OCI-LY1 (cell line): ENCODE data around the gene CNTNAP2.
A peak's percentile ranks its signal among the peaks of the same experiment; 100 is the strongest.

Source experiments
- H2AFZ ChIP-seq: fragments of 200-600 bp; sonication (generic), shearing (Covaris generic); 2 replicates; pipeline ENCODE4 v1.6.0; 2014; ENCODE audit warnings: antibody characterized with exemption, mild to moderate bottlenecking, low read length
- H3F3A ChIP-seq: fragments of 200-600 bp; sonication (generic), shearing (Covaris generic); 2 replicates; pipeline ENCODE4 v1.6.0; 2014; ENCODE audit warnings: mild to moderate bottlenecking, antibody characterized with exemption, low read length, moderate library complexity; ENCODE audit not compliant: insufficient read depth
- H3K27ac ChIP-seq: fragments of 200-600 bp; sonication (generic); 2 replicates; pipeline ENCODE4 v1.5.1; 2014; ENCODE audit warnings: low read length, mixed run types, mild to moderate bottlenecking, low read depth; ENCODE audit not compliant: poor library complexity, severe bottlenecking
- H3K27me3 ChIP-seq: fragments of 200-600 bp; sonication (generic); 2 replicates; pipeline ENCODE4 v1.6.0; 2014; ENCODE audit warnings: antibody characterized with exemption, mild to moderate bottlenecking, low read length, moderate library complexity; ENCODE audit not compliant: insufficient read depth
- H3K36me3 ChIP-seq: fragments of 200-600 bp; sonication (generic); 2 replicates; pipeline ENCODE4 v1.6.1; 2014; ENCODE audit warnings: mild to moderate bottlenecking, antibody characterized with exemption, low read length, moderate library complexity, mixed read lengths; ENCODE audit not compliant: insufficient read depth
- H3K4me1 ChIP-seq: fragments of 200-600 bp; sonication (generic); 2 replicates; pipeline ENCODE4 v1.5.1; 2014; ENCODE audit warnings: mild to moderate bottlenecking, low read length, moderate library complexity; ENCODE audit not compliant: insufficient read depth, severe bottlenecking
- H3K4me2 ChIP-seq: fragments of 200-600 bp; sonication (generic), shearing (Covaris generic); 2 replicates; pipeline ENCODE4 v1.6.1; 2014; ENCODE audit warnings: low read length
- H3K4me3 ChIP-seq: fragments of 200-600 bp; sonication (generic); 2 replicates; pipeline ENCODE4 v1.5.1; 2014; ENCODE audit warnings: low read length, low read depth, mild to moderate bottlenecking, mixed read lengths; ENCODE audit not compliant: poor library complexity, severe bottlenecking
- H3K79me2 ChIP-seq: fragments of 200-600 bp; shearing (Covaris generic); 2 replicates; pipeline ENCODE4 v1.6.1; 2016; ENCODE audit warnings: mixed run types, low read length, mixed read lengths; ENCODE audit not compliant: insufficient read depth
- H3K9ac ChIP-seq: fragments of 200-600 bp; sonication (generic), shearing (Covaris generic); 2 replicates; pipeline ENCODE4 v1.6.1; 2014; ENCODE audit warnings: mild to moderate bottlenecking, low read length, mixed read lengths
- H3K9me2 ChIP-seq: fragments of 200-600 bp; sonication (generic), shearing (Covaris generic); 2 replicates; pipeline ENCODE4 v1.6.1; 2014; ENCODE audit warnings: low read depth, mild to moderate bottlenecking, low read length, mixed read lengths
- H3K9me3 ChIP-seq: fragments of 200-600 bp; shearing (Covaris generic); 2 replicates; pipeline ENCODE4 v1.6.1; 2014; ENCODE audit warnings: low read length, mixed read lengths
- H4K20me1 ChIP-seq: fragments of 200-600 bp; sonication (generic), shearing (Covaris generic); 2 replicates; pipeline ENCODE4 v1.6.0; 2016; ENCODE audit warnings: mild to moderate bottlenecking, low read length; ENCODE audit not compliant: insufficient read depth
- CTCF ChIP-seq: fragments of 200-600 bp; sonication (generic), shearing (Covaris generic); IDR thresholded peaks from 2 replicates; pipeline ENCODE4 v1.5.1; 2017; ENCODE audit warnings: mild to moderate bottlenecking, antibody characterized with exemption, low read length, moderate library complexity, mixed read lengths
- EZH2 ChIP-seq: fragments of 200-600 bp; sonication (generic), shearing (Covaris generic); IDR thresholded peaks from 2 replicates; pipeline ENCODE4 v1.8.0; 2017; ENCODE audit warnings: borderline replicate concordance, mixed run types, mild to moderate bottlenecking, antibody characterized with exemption, low read length, moderate library complexity, mixed read lengths

Gene CNTNAP2

GRCh38 chr7:148253629-148254028 lies 2137.0 kb downstream of the CNTNAP2 start:
- no peak overlapping the region for H3K4me2 ChIP-seq
- no peaks in the 10 kb centered on the region for H3F3A ChIP-seq

GRCh38 chr7:148255333-148255732 lies 2138.7 kb downstream of the CNTNAP2 start:
- H3K9me2 ChIP-seq = no peaks in the 10 kb centered on the region
- H3K36me3 ChIP-seq = no peaks in the 10 kb centered on the region
- no peak overlapping the region for H3K4me2 ChIP-seq
- H3K79me2 ChIP-seq = no peaks in the 10 kb centered on the region
- TF ChIP-seq EZH2 (no peak), CTCF (peak; percentile 36)
- no peak overlapping the region for H3K27ac ChIP-seq
- H3K4me1 ChIP-seq = no peaks in the 10 kb centered on the region
- no peak overlapping the region for H3K9ac ChIP-seq
- H4K20me1 ChIP-seq = no peaks in the 10 kb centered on the region
- H3K4me3 ChIP-seq = no peak overlapping the region
- H3K9me3 ChIP-seq = peaks cover 3% of the 10 kb centered on the region; the same call in 1 of the 2 replicates
- H3F3A ChIP-seq = no peaks in the 10 kb centered on the region
- H3K27me3 ChIP-seq = peaks cover 12% of the 10 kb centered on the region; the same call in 1 of the 2 replicates
- H2AFZ ChIP-seq = no peak overlapping the region

More at GRCh38 chr7:148253629-148254028, 2137.0 kb downstream of the CNTNAP2 start:
- Histone ChIP-seq H2AFZ (no peak overlapping the region), H3K4me1 (no peaks in the 10 kb centered on the region), H3K27me3 (peaks cover 16% of the 10 kb centered on the region; the same call in 1 of the 2 replicates), H3K79me2 (no peaks in the 10 kb centered on the region), H3K4me3 (no peak overlapping the region), H3K27ac (no peak overlapping the region), H3K36me3 (no peaks in the 10 kb centered on the region), H3K9me2 (no peaks in the 10 kb centered on the region), H4K20me1 (no peaks in the 10 kb centered on the region), H3K9me3 (peaks cover 3% of the 10 kb centered on the region; the same call in 1 of the 2 replicates), H3K9ac (no peak overlapping the region)
- no peak for TF ChIP-seq CTCF
- TF ChIP-seq EZH2 = no peak

GRCh38 chr7:148256433-148256832 lies 2139.8 kb downstream of the CNTNAP2 start:
- TF ChIP-seq CTCF (no peak), EZH2 (no peak)
- Histone ChIP-seq H3K9me3 (no peaks in the 10 kb centered on the region), H3K9me2 (no peaks in the 10 kb centered on the region), H4K20me1 (no peaks in the 10 kb centered on the region), H3K4me1 (no peaks in the 10 kb centered on the region), H3K79me2 (no peaks in the 10 kb centered on the region), H3K36me3 (no peaks in the 10 kb centered on the region), H2AFZ (no peak overlapping the region), H3F3A (no peaks in the 10 kb centered on the region), H3K9ac (no peak overlapping the region), H3K27me3 (peaks cover 1% of the 10 kb centered on the region; the same call in 1 of the 2 replicates), H3K27ac (no peak overlapping the region), H3K4me3 (no peak overlapping the region), H3K4me2 (no peak overlapping the region)
